Left renal cortex interstitium (tissue), 4 donors: Measurements from ENCODE around the gene CSHL1. TPM values are rescaled to one million over a fixed set of nuclear protein-coding genes. Genes with fewer than 3 reads are reported as not detected.
"Not testable (repeated sequence)": the region's sequence is repeated elsewhere in the genome, so short reads cannot be mapped to it uniquely, and the experiment has no call there.

ENCODE experiments used
- DNase-seq, 4 donors: peaks; one replicate each; pipeline ENCODE4 v3.0.0-alpha.2; 2013; ENCODE audit warnings: low read depth in 4 of 4, low spot score in 2 of 4, missing footprints in 1 of 4
- polyA plus RNA-seq, 4 donors: library from polyadenylated mRNA; unstranded; fragments of 120-200 nt; gene quantifications; one replicate each; pipeline ENCODE4 v1.2.1, GENCODE V29; 2013; ENCODE audit not compliant: insufficient read length in 4 of 4

Gene CSHL1
- polyA plus RNA-seq, 4 donors = not detected

DNA sequence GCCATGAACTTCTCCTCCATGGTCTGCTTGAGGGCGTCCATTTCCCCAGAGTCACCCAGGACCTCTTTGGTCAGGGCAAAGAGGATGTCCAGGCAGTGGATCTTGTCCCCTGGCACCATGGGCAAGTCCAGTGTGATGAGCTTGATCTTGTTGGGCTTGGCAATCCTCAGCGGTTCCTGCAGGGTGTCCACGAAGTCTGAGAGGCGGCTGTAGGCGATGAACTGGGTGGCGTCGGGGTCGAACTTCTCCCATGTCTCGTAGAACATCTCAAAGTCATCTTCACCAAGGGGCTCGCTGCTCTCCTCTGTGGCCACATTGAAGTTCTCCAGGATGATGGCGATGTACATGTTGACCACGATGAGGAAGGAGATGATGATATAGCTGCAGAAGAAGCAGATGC, 30.1 kb upstream of the CSHL1 start:
- DNase-seq = no peak

GRCh38 chr17:63940584-63940983, 29.5 kb upstream of the CSHL1 start:
- DNase-seq = no peak

GRCh38 chr17:63939884-63940283, 28.8 kb upstream of the CSHL1 start:
- DNase-seq = no peak

DNA sequence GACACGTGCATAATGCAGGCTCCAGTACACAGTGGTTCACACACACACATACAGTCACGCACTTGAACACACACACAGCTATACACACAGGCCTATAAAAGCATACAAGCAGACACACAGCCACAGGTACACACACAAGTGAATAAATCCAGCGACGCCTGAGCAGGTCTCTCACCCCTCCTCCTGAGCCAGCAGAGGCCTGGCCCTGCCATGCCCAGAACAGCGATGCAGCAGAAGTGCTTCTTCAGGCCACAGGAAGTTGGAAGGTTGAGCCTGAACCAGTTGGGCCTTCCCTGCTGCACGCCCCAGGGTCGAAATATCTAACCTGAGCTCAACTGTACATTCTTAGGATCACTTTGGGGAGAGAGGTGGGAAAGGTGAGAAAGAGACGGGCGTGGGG, 28.3 kb upstream of the CSHL1 start:
- DNase-seq = no peak

GRCh38 chr17:63937920-63938319, 26.9 kb upstream of the CSHL1 start:
- no peak for DNase-seq

DNA sequence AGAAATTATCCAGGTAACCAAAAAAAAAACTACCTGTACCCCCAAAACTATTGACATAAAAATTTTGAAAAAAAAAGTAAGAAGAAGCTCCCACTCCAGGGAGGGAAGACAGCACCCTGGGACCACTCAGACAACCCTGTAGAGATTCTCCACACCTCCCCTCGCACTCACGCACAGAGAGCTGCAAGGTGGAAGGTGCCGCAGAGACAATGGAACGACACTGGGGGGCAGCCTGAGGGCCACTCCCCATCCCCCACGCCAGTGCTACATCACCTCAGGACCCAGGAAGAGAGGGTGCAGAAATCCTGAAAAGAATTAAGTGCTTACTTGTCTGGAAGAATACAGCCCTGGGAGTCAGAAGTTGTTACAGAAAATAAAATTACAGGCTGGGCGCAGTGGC, 26.3 kb upstream of the CSHL1 start:
- DNase-seq = no peak

DNA sequence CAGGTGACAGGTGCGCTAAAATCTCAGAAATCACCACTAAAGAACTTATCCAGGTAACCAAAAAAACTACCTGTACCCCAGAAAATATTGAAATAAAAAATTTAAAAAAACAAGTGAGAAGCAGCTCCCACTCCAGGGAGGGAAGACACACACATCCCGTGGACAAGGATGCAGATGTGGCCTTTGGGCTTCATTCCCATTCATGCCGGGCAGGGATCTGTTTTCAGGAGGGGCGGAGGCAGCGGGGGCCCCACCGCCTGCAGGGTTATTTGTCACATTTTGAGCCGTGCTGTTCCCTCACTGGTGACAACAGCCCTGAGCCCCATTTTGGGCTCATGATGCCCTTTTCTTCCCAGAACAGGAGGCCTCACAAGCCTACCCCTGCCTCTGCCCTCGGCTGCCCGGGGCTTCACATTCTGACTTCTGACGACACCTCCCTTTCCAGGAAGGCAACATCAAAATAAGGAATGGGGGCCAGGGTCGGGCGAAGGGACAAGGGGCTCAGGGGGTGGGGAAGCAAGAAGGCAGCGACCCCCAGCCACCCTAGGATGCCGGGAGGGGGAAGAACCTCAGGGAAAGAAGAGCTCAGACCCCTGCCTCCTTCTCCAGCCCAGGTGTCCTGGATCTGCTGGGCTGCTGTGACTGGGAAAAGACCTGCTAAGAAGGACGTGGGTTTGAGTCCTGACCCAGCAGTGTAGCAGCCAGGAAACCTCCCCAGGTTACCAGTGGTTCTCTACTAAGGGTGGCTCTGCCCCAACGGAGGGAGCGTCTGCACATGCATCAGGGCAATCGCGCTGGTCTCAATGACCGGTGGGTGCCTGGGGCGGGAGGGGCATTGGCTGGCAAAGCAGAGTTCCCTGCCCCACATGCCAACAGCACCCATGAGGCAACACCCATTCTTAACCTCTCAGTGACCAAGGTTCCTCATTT, 23.4 kb upstream of the CSHL1 start:
- DNase-seq = no peak

DNA sequence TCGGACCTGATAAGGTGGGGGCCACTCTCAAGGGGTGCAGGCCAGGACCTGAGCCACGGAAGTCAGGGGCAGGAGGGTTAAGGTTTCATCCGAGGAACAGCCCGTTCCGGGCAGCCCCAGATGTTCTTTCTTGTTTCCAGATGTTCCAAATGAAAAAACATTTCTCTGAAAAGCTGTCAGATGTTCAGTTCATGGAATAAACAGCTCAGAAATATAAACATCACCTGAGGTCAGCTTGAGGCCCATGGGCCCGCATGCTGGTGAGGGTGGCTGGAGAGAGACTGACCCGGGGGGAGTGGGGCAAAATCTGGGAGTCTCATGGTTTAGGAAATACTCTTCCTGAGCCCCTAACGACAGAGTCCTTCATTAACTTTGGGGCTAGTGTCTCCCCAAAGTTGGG, 22.5 kb upstream of the CSHL1 start:
- DNase-seq = no peak

GRCh38 chr17:63932721-63933120, 21.7 kb upstream of the CSHL1 start:
- DNase-seq = no peak

DNA sequence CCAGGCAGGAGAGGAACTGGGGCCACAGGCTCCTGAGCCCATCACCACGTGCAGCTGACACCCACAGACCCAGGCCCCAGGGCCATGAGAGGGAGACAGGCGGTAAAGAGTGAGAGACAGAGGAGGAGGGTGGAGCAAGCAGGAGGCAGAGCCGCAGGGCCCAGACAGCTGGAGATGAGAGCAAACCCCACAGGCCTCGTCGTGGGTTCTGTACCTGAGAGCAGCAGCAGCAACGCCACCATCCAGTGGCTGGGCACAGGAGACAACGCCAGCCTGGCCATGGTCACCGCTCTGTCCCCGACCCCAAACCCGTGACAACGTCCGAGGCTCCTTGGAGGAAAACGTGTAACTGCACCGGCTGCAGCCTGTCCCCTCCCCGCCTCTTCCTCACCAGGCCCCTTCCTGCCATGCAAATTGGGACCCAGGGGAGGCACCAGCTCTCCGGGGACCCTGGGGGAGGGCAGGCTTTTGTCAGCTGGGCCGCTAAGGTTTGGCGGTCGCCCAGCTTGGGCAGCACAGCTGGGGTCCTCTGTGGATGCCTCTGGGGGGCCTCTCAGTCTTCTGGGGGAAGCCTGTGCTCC, 21.0 kb upstream of the CSHL1 start, which contains the start of gene CD79B:
Gene CD79B, minus strand, starts transcription at position 351 of the 581 bp plus-strand sequence. Its CDS starts 70 bp downstream, at position 281.
- DNase-seq = no peak

DNA sequence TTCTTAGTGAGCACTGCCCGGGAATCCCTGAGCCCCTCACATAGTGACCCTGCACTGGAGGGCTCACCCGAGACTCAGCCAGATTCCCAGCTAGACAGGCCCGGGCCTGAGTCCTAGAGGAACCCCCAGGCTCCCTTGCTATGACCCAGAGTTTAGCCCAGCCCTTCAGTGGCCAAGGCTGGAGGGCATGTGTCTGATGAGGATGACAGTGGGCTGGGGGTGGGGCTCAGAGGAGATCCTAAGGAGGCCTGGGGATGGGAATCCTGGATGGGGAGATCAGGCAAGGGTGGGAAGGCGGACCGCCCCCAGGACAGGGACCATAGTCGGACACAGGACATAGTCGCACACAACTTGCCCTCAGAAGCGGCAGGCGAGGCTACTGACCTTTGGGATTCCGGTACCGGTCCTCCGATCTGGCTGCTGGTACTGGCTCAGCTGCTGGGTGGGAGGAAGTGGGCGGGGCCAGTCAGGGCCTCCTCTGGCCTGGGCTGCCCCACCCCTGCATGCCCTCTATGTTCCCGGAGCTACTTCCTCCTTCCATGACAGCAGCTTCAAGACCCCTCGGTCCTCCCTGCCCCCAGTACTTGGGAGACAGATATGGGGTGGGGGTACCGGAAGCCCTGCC, 20.0 kb upstream of the CSHL1 start:
- no peak for DNase-seq

DNA sequence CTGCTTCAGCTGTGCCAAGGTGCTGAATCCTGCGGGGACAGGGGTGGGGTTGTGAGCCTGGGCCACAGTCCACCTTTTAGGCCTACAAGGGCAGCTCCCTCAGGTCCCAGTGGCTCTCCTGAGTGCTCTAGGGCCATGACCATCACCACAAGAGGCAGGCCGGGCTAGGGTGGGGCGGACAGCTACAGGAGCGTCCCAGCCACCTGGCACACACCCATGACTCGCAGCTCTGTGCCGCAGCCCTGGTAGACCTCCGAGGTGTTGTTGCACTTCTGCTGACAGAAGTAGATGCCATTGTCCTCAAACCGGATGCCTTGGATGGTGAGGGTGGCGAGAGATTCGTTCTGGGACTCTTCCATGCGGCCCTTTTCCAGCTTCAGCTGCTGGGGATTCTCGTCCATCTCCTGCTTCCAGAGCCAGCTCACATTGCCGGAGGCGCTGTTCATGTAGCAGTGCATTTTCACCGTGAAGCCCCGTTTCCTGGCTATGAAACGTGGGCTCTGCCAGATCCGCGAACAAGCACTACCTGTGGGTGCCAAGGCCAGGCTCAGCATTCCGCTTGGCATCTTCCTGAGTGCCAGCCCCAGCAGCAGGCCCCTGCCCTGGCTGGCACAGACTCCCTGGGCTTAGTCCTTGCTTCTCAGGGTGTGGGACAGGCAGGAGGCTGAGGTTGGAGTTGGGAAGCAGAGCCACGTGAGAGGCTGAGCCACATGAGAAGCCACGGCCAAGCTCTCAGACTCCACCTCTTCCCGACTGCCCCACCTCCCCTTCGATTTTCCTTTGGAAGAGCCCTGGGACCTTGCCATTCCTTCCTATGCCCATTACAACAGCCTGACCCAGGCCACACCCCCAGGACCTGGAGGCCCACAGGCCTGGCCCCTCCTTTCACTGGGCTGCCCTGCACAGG, 19.1 kb upstream of the CSHL1 start:
- DNase-seq = no peak

DNA sequence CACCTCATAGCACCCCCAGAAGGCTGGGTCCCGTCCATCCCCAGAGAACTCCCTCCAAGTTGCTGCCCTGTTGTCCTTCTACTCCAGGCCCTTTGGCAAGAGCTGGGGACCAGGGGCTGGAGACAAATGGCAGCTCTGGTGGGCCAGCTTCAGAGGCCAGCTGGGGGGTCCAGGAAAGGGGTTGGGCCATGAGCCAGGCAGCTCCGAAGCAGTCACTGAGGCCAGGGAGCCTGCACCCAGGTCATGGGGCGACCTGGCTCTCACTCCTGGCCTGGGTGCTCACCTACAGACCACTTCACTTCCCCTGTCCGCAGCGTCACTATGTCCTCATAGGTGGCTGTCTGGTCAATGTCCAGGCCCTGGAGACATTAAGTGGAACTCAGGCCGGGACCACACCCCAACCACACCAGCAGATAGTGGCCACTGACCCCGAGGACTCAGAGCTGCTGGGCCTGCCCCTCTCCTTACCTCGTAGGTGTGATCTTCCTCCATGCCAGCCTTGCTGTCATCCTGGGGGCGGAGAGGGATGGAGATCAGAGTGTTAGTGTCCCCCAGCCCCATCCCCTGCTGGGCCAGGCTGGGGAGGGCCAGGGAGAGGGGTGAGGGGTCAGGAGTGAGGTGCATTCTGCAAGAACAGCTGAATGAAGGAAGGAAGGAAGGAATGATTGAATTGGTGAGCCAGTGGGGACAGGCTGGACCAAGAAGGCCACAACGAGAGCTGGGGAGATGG, 18.1 kb upstream of the CSHL1 start:
- no peak for DNase-seq

DNA sequence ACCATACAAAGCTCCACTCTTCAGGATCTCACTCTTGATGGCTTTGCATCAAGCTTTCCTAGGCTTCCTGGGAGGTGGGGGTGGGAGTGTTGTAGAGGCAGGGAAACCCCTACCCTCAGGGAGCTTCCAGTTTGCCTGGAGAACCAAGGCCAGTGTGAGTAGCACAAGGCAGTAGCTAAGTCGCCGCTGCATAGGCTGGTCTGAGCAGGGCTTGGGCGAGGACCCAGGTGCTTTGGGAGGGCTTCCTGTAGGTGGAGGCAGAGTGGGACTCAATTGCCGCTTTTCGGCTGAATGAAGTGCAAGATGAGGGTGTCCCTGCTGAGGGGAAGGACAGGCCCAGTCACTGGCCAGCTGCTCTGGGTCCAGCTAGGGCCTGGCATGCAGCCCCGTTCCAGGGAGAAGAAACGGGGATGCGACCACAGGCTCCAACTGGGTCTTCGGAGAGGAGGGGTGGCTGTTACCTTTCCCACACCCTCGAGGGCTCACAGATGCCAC, 17.2 kb upstream of the CSHL1 start:
- no peak for DNase-seq

DNA sequence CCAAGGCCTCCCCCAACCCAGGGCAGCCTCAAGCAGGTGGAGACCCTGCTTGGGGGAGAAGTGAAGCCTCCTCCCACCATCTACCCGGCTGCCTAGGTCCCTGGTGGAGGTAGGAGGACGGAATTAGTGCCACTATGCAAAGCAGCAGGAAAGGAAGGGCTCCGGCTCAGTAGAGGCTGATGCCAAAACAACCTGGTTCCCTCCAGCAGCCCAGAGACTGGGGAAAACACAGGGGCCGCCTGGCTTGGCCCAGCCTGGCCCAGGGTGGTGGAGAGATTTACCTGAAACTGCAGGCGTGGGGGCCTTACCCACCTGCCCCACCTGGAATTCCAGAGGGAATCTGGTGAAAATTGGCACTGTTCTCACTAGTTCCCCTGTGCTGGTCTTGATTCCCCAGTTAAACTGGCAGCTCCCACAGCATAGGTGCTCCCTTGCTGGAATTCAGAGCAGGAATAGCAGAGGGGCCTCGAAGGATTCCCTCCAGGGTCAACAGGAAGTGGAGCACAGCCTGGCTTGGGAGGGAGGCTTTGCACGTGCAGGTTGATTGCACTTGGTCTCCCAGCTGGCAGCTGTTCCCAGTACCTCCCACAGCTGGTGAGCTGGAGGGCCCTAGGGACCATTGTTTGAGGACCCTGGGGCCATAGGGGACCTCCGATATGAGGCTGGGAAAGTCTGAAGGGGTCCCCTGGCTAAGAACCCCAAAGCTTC, 16.6 kb upstream of the CSHL1 start:
- DNase-seq = no peak

DNA sequence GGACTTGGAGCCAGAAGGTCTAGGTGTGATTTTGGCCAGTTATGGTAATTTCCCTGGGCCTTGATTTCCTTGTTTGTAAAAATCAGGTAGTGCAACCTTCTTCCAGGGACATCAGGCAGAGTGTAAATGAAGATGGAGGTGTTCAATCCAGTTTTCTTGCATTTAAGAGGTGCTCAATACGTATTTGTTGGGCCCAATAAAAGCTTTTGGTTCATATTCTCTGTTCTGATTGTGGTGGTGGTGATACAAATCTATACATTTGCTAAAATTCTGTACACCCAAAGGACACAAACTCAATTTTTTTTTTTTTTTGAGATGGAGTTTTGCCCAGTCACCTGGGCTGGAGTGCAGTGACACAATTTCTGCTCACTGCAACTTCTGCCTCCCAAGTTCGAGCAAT, 15.1 kb upstream of the CSHL1 start:
- no peak for DNase-seq

DNA sequence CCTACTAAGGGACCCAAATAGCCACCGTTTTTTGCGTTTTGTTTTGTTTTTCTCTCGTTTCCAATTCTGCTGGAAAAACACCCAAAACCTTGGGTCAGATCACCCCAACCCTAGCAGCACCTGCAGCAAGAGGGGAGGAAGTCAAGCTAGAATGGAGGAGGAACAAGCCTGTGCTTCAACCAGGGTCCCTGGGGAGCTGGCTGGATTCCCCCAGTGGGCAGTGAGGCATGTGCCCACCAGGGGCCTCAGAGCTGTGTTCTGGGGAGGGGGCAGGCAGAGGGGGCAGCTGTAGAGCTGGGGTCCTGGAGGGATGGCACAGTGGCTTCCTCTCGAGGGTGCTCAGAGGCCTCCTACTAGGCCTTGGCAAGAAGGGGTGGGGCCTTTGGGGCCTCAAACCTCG, 14.6 kb upstream of the CSHL1 start:
- no peak for DNase-seq

- not testable (repeated sequence) for DNase-seq
Observed at GRCh38 chr17:63922402-63922801, 11.3 kb upstream of the CSHL1 start.

GRCh38 chr17:63920779-63921178, 9.7 kb upstream of the CSHL1 start:
- not testable (repeated sequence) for DNase-seq
